GM12878 (cell line): ENCODE data around the gene COX5A. TPM values are rescaled to one million over a fixed set of nuclear protein-coding genes. Genes with fewer than 3 reads are reported as not detected.

Experiments used
- ATAC-seq: fragments of 200-7000 bp; cut with Tn5 transposase; 3 replicates; pipeline ENCODE4 v1.9.1; 2020; ENCODE audit warnings: mild to moderate bottlenecking, moderate library complexity
- BruUV-seq: library from RNA; stranded (reverse); fragments of 400-500 nt; replicated peaks from 2 replicates; lab custom pipeline; 2021; lab: Mats Ljungman, UMichigan
- CTCF ChIA-PET: fragments of 300-600 bp; sonication (Branson Sonifier 250); formaldehyde crosslinking; extraction: SDS; loops from one replicate; lab custom pipeline; 2021; ENCODE audit warnings: inconsistent platforms; lab: Yijun Ruan, JAX
- POLR2A ChIA-PET: fragments of 350-600 bp; formaldehyde crosslinking; extraction: SDS; loops from one replicate; lab custom pipeline; 2021; ENCODE audit warnings: inconsistent platforms; lab: Charles Lee
- RAD21 ChIA-PET: fragments of 300-600 bp; sonication (Branson Sonifier 250); formaldehyde crosslinking; loops from one replicate; lab custom pipeline; 2023; ENCODE audit warnings: antibody characterized with exemption; ENCODE audit not compliant: unreplicated experiment; lab: Charles Lee
- SMC1A ChIA-PET: fragments of 300-600 bp; sonication (Branson Sonifier 250); formaldehyde crosslinking; loops from one replicate; lab custom pipeline; 2023; ENCODE audit not compliant: unreplicated experiment, uncharacterized antibody; lab: Charles Lee
- DNase-seq: peaks from one replicate; pipeline ENCODE4 v3.0.0-alpha.2; 2011; ENCODE audit warnings: low read depth, low spot score
- FAIRE-seq: peaks from 3 replicates; lab custom pipeline; 2011; peaks lifted over from hg19 to GRCh38; lab: Jason Lieb, UNC
- H2AFZ ChIP-seq: 2 replicates; pipeline ENCODE4 v1.6.0; 2011; ENCODE audit warnings: low read depth, low read length, control low read depth; ENCODE audit not compliant: control insufficient read depth
- H3K27ac ChIP-seq: 2 replicates; pipeline ENCODE4 v1.5.1; 2011; ENCODE audit warnings: control low read depth; ENCODE audit not compliant: control insufficient read depth, insufficient read depth
- H3K27me3 ChIP-seq, 2 experiments: replicated peaks in 1 of 2; 2 replicates each; pipeline versions ENCODE4 v1.6.0 to v1.6.1; 2011; ENCODE audit warnings: low read length in 1 of 2; ENCODE audit not compliant: control insufficient read depth in 2 of 2, insufficient read depth in 2 of 2
- H3K36me3 ChIP-seq, 2 experiments: 2 replicates each; pipeline ENCODE4 v1.5.1; 2011; ENCODE audit warnings: low read length in 1 of 2; ENCODE audit not compliant: control insufficient read depth in 2 of 2, insufficient read depth in 2 of 2
- H3K4me1 ChIP-seq: 2 replicates; pipeline ENCODE4 v1.6.1; 2011; ENCODE audit warnings: mild to moderate bottlenecking, low read length, moderate library complexity, mixed read lengths; ENCODE audit not compliant: control insufficient read depth, insufficient read depth
- H3K4me2 ChIP-seq: 2 replicates; pipeline ENCODE4 v1.6.0; 2011; ENCODE audit warnings: control low read depth; ENCODE audit not compliant: control insufficient read depth, insufficient read depth
- H3K4me3 ChIP-seq: fragments of 200-600 bp; sonication (generic); 2 replicates; pipeline ENCODE4 v1.5.1; 2016
- H3K79me2 ChIP-seq: 2 replicates; pipeline ENCODE4 v1.6.0; 2011; ENCODE audit warnings: low read length; ENCODE audit not compliant: control insufficient read depth, insufficient read depth
- H3K9ac ChIP-seq: 2 replicates; pipeline ENCODE4 v1.8.0; 2011; ENCODE audit warnings: low read length, control low read depth, mixed read lengths; ENCODE audit not compliant: control insufficient read depth, insufficient read depth
- H3K9me3 ChIP-seq: replicated peaks from 3 replicates; pipeline ENCODE4 v1.5.1; 2011; ENCODE audit warnings: mild to moderate bottlenecking, low read length; ENCODE audit not compliant: control insufficient read depth, insufficient read depth
- H4K20me1 ChIP-seq: 2 replicates; pipeline ENCODE4 v1.6.0; 2011; ENCODE audit not compliant: control insufficient read depth, insufficient read depth
- BCL3 ChIP-seq: IDR thresholded peaks from 2 replicates; pipeline ENCODE4 v1.6.1; 2011; ENCODE audit warnings: borderline replicate concordance, low read depth, mild to moderate bottlenecking, moderate library complexity, low read length; ENCODE audit not compliant: insufficient read depth, poor library complexity, severe bottlenecking
- BRCA1 ChIP-seq: IDR thresholded peaks from 2 replicates; pipeline ENCODE4 v1.6.1; 2011; ENCODE audit warnings: low read depth, low read length, improper control_type of control experiment
- GABPA ChIP-seq: IDR thresholded peaks from 2 replicates; pipeline ENCODE4 v1.6.1; 2014; ENCODE audit warnings: antibody characterized with exemption, low read depth, mild to moderate bottlenecking, inconsistent platforms
- HDGF ChIP-seq: fragments of 450-650 bp; IDR thresholded peaks from 2 replicates; pipeline ENCODE4 v1.6.1; 2016; ENCODE audit warnings: antibody characterized with exemption
- IRF4 ChIP-seq: IDR thresholded peaks from 2 replicates; pipeline ENCODE4 v1.6.1; 2011; ENCODE audit warnings: low read depth, low read length
- KAT2A ChIP-seq: conservative IDR thresholded peaks from 2 replicates; pipeline ENCODE4 v1.6.1; 2011; ENCODE audit warnings: low read depth, low read length; ENCODE audit not compliant: control insufficient read depth
- RAD51 ChIP-seq: fragments of 450-650 bp; IDR thresholded peaks from 2 replicates; pipeline ENCODE4 v1.6.1; 2016; ENCODE audit warnings: moderate library complexity, mild to moderate bottlenecking, inconsistent platforms
- STAT3 ChIP-seq: IDR thresholded peaks from 2 replicates; pipeline ENCODE4 v1.6.1; 2011; ENCODE audit warnings: low read depth, low read length, improper control_type of control experiment
- WGBS: methylation state at CpG from one replicate; pipeline ENCODE4 v1.1.6; 2016; ENCODE audit warnings: low lambda C conversion rate; ENCODE audit not compliant: insufficient replicate concordance, insufficient coverage; ENCODE audit errors: missing lambda C conversion rate; 5-methylcytosine and 5-hydroxymethylcytosine counted together
- in situ Hi-C: fragments of 300-500 bp; cut with MboI; formaldehyde crosslinking; loops from 9 replicates; pipeline ENCODE4 v1.14.3; 2018; ENCODE audit warnings: mixed read lengths
- intact Hi-C: fragments of 100-400 bp; cut with micrococcal nuclease; formaldehyde crosslinking; loops from one replicate; pipeline ENCODE4 v1.14.2; 2022; ENCODE audit not compliant: unreplicated experiment
- polyA plus RNA-seq, 11 experiments: library from polyadenylated mRNA; depleted of rRNA in 4 of 11; unstranded in 6 of 11; stranded (reverse) in 5 of 11; fragments of >200 nt; fragmentation: Nextera tagmentation in 4 of 11; fragmentation: Illumina TruSeq in 1 of 11; extraction: Ambion mirVana in 4 of 11; extraction: Trizol in 1 of 11; gene quantifications; 1 replicate in 1 of 11; 2 replicates in 10 of 11; pipeline versions ENCODE4 v1.2.1 to v1.2.3, GENCODE V29; 2011 to 2016; ENCODE audit warnings: inconsistent platforms in 2 of 11, missing spikeins in 2 of 11, low read depth in 1 of 11
- total RNA-seq, 4 experiments: library from RNA; depleted of rRNA in 3 of 4; stranded (reverse); fragments of >200 nt in 3 of 4; fragmentation: Illumina TruSeq in 1 of 4; extraction: Trizol in 1 of 4; gene quantifications; 2 replicates each; pipeline versions ENCODE4 v1.2.1 to v1.2.3, GENCODE V29; 2013 to 2021
- TF ChIP-seq, protein P1 (sequence below): IDR thresholded peaks from 2 replicates; pipeline ENCODE4 v1.6.1; 2011; ENCODE audit warnings: low read depth, low read length, improper control_type of control experiment, borderline replicate concordance

Gene COX5A
- total and polyA plus RNA-seq, 10 of the 15 experiments (the other 5 are each of a cell fraction or from before 2014, with no cell fraction given) = 84.5 to 1,218 (median 392) TPM

- ATAC-seq (no peak), DNase-seq (no peak), FAIRE-seq (no peak)
- TF ChIP-seq RAD51 (no peak), BCL3 (no peak), HDGF (no peak), KAT2A (no peak), STAT3 (no peak), GABPA (no peak), IRF4 (no peak), BRCA1 (no peak)
- TF ChIP-seq, protein P1, sequence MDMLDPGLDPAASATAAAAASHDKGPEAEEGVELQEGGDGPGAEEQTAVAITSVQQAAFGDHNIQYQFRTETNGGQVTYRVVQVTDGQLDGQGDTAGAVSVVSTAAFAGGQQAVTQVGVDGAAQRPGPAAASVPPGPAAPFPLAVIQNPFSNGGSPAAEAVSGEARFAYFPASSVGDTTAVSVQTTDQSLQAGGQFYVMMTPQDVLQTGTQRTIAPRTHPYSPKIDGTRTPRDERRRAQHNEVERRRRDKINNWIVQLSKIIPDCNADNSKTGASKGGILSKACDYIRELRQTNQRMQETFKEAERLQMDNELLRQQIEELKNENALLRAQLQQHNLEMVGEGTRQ = no peak
- intact Hi-C loops = no loop called here
- no peaks in the 10 kb centered on the region for H3K4me1 ChIP-seq
- POLR2A ChIA-PET = no interaction called here
- no peak overlapping the region for H3K4me2 ChIP-seq
- RAD21 ChIA-PET = interaction anchor here (0.7 kb wide), 1 partner anchor 20 kb away, joined by 3 read pairs; no protein-coding TSS in a partner anchor
- no peaks in the 10 kb centered on the region for H4K20me1 ChIP-seq
- no peaks in the 10 kb centered on the region for H3K27me3 ChIP-seq
- no peaks in the 10 kb centered on the region for H3K36me3 ChIP-seq
- no peak overlapping the region for H2AFZ ChIP-seq
- no peaks in the 10 kb centered on the region for H3K9me3 ChIP-seq
- H3K27ac ChIP-seq = no peak overlapping the region
- SMC1A ChIA-PET = interaction anchor here (1.1 to 1.8 kb wide), 2 partner anchors 10 kb away, joined by 4 read pairs; no protein-coding TSS in a partner anchor
- no TSS peak for BruUV-seq
- no peak overlapping the region for H3K9ac ChIP-seq
- no peak overlapping the region for H3K4me3 ChIP-seq
- CTCF ChIA-PET = interaction anchor here (1.2 to 1.6 kb wide), 2 partner anchors 10 to 17 kb away, joined by 4 to 6 read pairs; no protein-coding TSS in a partner anchor
- no peaks in the 10 kb centered on the region for H3K79me2 ChIP-seq
- WGBS = 55% methylated on average over 1 of the region's 1 CpG
- in situ Hi-C loops = no loop called here
These were observed 40.2 kb upstream of the COX5A start for GRCh38 chr15:74978077-74978476.
